ENCODE measurements around the gene FGF12.

FGF12 gene

GRCh38 chr3:192108820-192109219, 618.5 kb downstream of the FGF12 start:
- in situ Hi-C loops (cut with HindIII; ENCODE audit: low sequenced_read_pairs), result no loop called here
- H3K4me3 ChIP-seq (ENCODE audit: low read depth, low read length), result no peak overlapping the region
- no peak for TF ChIP-seq CTCF (IDR thresholded peaks at IDR 0.05; ENCODE audit: low read depth, low read length)
- DNase-seq (ENCODE audit: low read depth, low spot score), result no peak

- no peak for DNase-seq (ENCODE audit: low read depth, low spot score)
- no peak for TF ChIP-seq CTCF (IDR thresholded peaks at IDR 0.05; ENCODE audit: low read depth, low read length)
- H3K4me3 ChIP-seq (ENCODE audit: low read depth, low read length), result no peak overlapping the region
- in situ Hi-C loops (cut with HindIII; ENCODE audit: low sequenced_read_pairs), result no loop called here
Measured at GRCh38 chr3:192106543-192106942, 620.8 kb downstream of the FGF12 start.

DNA sequence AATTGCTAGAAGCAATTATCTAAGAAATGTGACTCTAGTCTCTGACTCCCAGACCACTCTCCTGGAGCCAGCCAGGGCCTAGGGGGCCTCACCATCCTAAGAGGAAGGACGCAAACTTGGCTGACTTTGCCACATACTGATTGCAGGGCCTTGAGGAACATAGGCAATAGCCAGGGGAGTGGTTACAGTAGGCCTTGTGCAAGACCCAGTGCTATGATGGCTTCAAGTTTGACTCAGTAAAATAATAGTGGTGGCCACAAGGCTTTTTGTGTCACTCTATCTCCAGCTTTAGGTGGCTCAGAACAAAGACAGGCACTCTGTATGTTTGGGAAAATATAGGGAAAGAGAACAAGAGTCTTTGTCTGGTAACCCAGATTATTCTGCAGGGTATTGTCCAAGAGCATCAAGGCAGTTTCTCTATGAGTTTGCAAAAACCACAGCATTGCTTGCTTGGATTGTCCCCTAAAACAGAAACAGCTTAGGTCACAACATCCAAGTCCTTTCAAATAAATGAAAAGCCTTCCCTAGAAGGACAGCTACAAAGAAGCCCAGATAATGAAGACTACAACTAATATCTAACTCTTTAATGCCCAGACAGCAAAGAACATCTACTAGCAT, 634.8 kb downstream of the FGF12 start:
- no peak for TF ChIP-seq CTCF (IDR thresholded peaks at IDR 0.05; ENCODE audit: low read depth, low read length)
- in situ Hi-C loops (cut with HindIII; ENCODE audit: low sequenced_read_pairs), result no loop called here
- no peak for DNase-seq (ENCODE audit: low read depth, low spot score)
- H3K4me3 ChIP-seq (ENCODE audit: low read depth, low read length), result no peak overlapping the region

- no peak for TF ChIP-seq CTCF (IDR thresholded peaks at IDR 0.05; ENCODE audit: low read depth, low read length)
- DNase-seq (ENCODE audit: low read depth, low spot score), result peak; percentile 27
- in situ Hi-C loops (cut with HindIII; ENCODE audit: low sequenced_read_pairs), result no loop called here
- no peak overlapping the region for H3K4me3 ChIP-seq (ENCODE audit: low read depth, low read length)
Measured at GRCh38 chr3:192091831-192092230, 635.5 kb downstream of the FGF12 start.

GRCh38 chr3:192090586-192090985, 636.8 kb downstream of the FGF12 start:
- peak; percentile 12 for DNase-seq (ENCODE audit: low read depth, low spot score)
- no peak for TF ChIP-seq CTCF (IDR thresholded peaks at IDR 0.05; ENCODE audit: low read depth, low read length)
- in situ Hi-C loops (cut with HindIII; ENCODE audit: low sequenced_read_pairs), result no loop called here
- H3K4me3 ChIP-seq (ENCODE audit: low read depth, low read length), result no peak overlapping the region
